HEK293 (cell line): Measurements from ENCODE around the gene ARG2.

Experiments used
- CTCF ChIA-PET: fragments of 350-600 bp; formaldehyde crosslinking; extraction: SDS; loops from one replicate; lab custom pipeline; 2021; ENCODE audit warnings: antibody characterized with exemption; lab: Yijun Ruan, JAX
- POLR2A ChIA-PET: fragments of 300-600 bp; formaldehyde crosslinking; extraction: SDS; loops from one replicate; lab custom pipeline; 2020; ENCODE audit warnings: antibody characterized with exemption, inconsistent platforms; lab: Yijun Ruan, JAX
- H3K27ac ChIP-seq: fragments of 200-500 bp; sonication (Bioruptor generic); 2 replicates; pipeline ENCODE4 v1.5.1; 2014; ENCODE audit warnings: low read depth, low read length, control low read depth, inconsistent platforms; ENCODE audit errors: extremely low read depth
- H3K36me3 ChIP-seq, 2 experiments: fragments of 200-500 bp in 1 of 2; sonication (Bioruptor generic) in 1 of 2; 1 replicate in 1 of 2; 2 replicates in 1 of 2; pipeline ENCODE4 v1.5.1; 2014 to 2017; ENCODE audit warnings: inconsistent platforms in 2 of 2, low read length in 2 of 2; ENCODE audit not compliant: control insufficient read depth in 2 of 2, insufficient read depth in 1 of 2
- H3K4me1 ChIP-seq: fragments of 200-500 bp; sonication (Bioruptor generic); 2 replicates; pipeline ENCODE4 v1.5.1; 2014; ENCODE audit warnings: mild to moderate bottlenecking, low read length, inconsistent platforms; ENCODE audit not compliant: control insufficient read depth, insufficient read depth
- H3K4me3 ChIP-seq: 2 replicates; pipeline ENCODE4 v1.5.1; 2011; ENCODE audit warnings: low read depth, mild to moderate bottlenecking, control low read depth, low read length, moderate library complexity
- H3K9me3 ChIP-seq: fragments of 200-500 bp; sonication (Bioruptor generic); 2 replicates; pipeline ENCODE4 v1.5.1; 2014; ENCODE audit warnings: low read depth, low read length, inconsistent platforms; ENCODE audit not compliant: control insufficient read depth, insufficient read depth
- HIC1 ChIP-seq: fragments of 450-650 bp; formaldehyde crosslinking; IDR thresholded peaks from 2 replicates; pipeline ENCODE4 v1.5.1; 2016; ENCODE audit warnings: missing biosample characterization, missing genetic modification characterization
- HOXA7 ChIP-seq: sonication (generic); formaldehyde crosslinking; IDR thresholded peaks from 2 replicates; pipeline ENCODE4 v1.8.1; 2022; ENCODE audit warnings: missing genetic modification reagents, borderline replicate concordance
- HOXD13 ChIP-seq: sonication (generic); formaldehyde crosslinking; IDR thresholded peaks from 2 replicates; pipeline ENCODE4 v1.8.0; 2022; ENCODE audit warnings: missing genetic modification reagents, borderline replicate concordance
- PRDM6 ChIP-seq: fragments of 450-650 bp; formaldehyde crosslinking; IDR thresholded peaks from 2 replicates; pipeline ENCODE4 v1.5.1; 2017; ENCODE audit warnings: missing biosample characterization, missing genetic modification characterization
- YY2 ChIP-seq: fragments of 450-650 bp; formaldehyde crosslinking; IDR thresholded peaks from 2 replicates; pipeline ENCODE4 v1.5.1; 2016; ENCODE audit warnings: missing biosample characterization, missing genetic modification characterization
- ZBTB48 ChIP-seq: fragments of 450-650 bp; formaldehyde crosslinking; IDR thresholded peaks from 2 replicates; pipeline ENCODE4 v1.5.1; 2016; ENCODE audit warnings: missing biosample characterization, missing genetic modification characterization
- ZBTB49 ChIP-seq: fragments of 450-650 bp; formaldehyde crosslinking; IDR thresholded peaks from 2 replicates; pipeline ENCODE4 v1.5.1; 2016; ENCODE audit warnings: missing biosample characterization, missing genetic modification characterization, low read depth
- ZBTB8A ChIP-seq: fragments of 450-650 bp; formaldehyde crosslinking; IDR thresholded peaks from 2 replicates; pipeline ENCODE4 v1.5.1; 2016; ENCODE audit warnings: missing biosample characterization, missing genetic modification characterization
- ZIC2 ChIP-seq: fragments of 450-650 bp; formaldehyde crosslinking; IDR thresholded peaks from 2 replicates; pipeline ENCODE4 v1.5.1; 2016; ENCODE audit warnings: missing biosample characterization, missing genetic modification characterization
- ZNF112 ChIP-seq: fragments of 450-650 bp; formaldehyde crosslinking; IDR thresholded peaks from 2 replicates; pipeline ENCODE4 v1.5.0; 2017; ENCODE audit warnings: missing biosample characterization, missing genetic modification characterization
- ZNF133 ChIP-seq: fragments of 450-650 bp; formaldehyde crosslinking; IDR thresholded peaks from 2 replicates; pipeline ENCODE4 v1.5.1; 2016; ENCODE audit warnings: missing biosample characterization, missing genetic modification characterization
- ZNF138 ChIP-seq: fragments of 450-650 bp; formaldehyde crosslinking; IDR thresholded peaks from 2 replicates; pipeline ENCODE4 v1.5.1; 2016; ENCODE audit warnings: missing biosample characterization, missing genetic modification characterization, borderline replicate concordance
- ZNF16 ChIP-seq: fragments of 450-650 bp; formaldehyde crosslinking; IDR thresholded peaks from 2 replicates; pipeline ENCODE4 v1.5.1; 2016; ENCODE audit warnings: low read depth, missing biosample characterization, missing genetic modification characterization
- ZNF19 ChIP-seq: fragments of 450-650 bp; formaldehyde crosslinking; IDR thresholded peaks from 2 replicates; pipeline ENCODE4; 2016; ENCODE audit warnings: missing biosample characterization, missing genetic modification characterization, low read depth
- ZNF223 ChIP-seq: fragments of 450-650 bp; formaldehyde crosslinking; IDR thresholded peaks from 2 replicates; pipeline ENCODE4 v1.5.1; 2016; ENCODE audit warnings: missing biosample characterization, missing genetic modification characterization
- ZNF280C ChIP-seq: fragments of 450-650 bp; formaldehyde crosslinking; IDR thresholded peaks from 2 replicates; pipeline ENCODE4 v1.5.1; 2016; ENCODE audit warnings: missing biosample characterization, missing genetic modification characterization
- ZNF366 ChIP-seq: fragments of 450-650 bp; formaldehyde crosslinking; conservative IDR thresholded peaks from 2 replicates; pipeline ENCODE4 v1.5.1; 2016; ENCODE audit warnings: missing biosample characterization, missing genetic modification characterization
- ZNF416 ChIP-seq: fragments of 450-650 bp; formaldehyde crosslinking; IDR thresholded peaks from 2 replicates; pipeline ENCODE4 v1.5.1; 2016; ENCODE audit warnings: missing biosample characterization, missing genetic modification characterization
- ZNF488 ChIP-seq: fragments of 450-650 bp; formaldehyde crosslinking; IDR thresholded peaks from 2 replicates; pipeline ENCODE4 v1.5.1; 2016; ENCODE audit warnings: missing biosample characterization, missing genetic modification characterization
- ZNF621 ChIP-seq: fragments of 450-650 bp; formaldehyde crosslinking; IDR thresholded peaks from 2 replicates; pipeline ENCODE4 v1.5.1; 2017; ENCODE audit warnings: missing biosample characterization, missing genetic modification characterization
- ZNF658 ChIP-seq: fragments of 450-650 bp; formaldehyde crosslinking; IDR thresholded peaks from 2 replicates; pipeline ENCODE4; 2016; ENCODE audit warnings: missing biosample characterization, missing genetic modification characterization
- ZNF660 ChIP-seq: fragments of 450-650 bp; IDR thresholded peaks from 2 replicates; pipeline ENCODE4 v1.5.1; 2018; ENCODE audit warnings: missing biosample characterization, mild to moderate bottlenecking, missing genetic modification characterization
- ZNF76 ChIP-seq: fragments of 450-650 bp; formaldehyde crosslinking; IDR thresholded peaks from 2 replicates; pipeline ENCODE4; 2016; ENCODE audit warnings: low read depth, missing biosample characterization, missing genetic modification characterization, borderline replicate concordance
- ZNF785 ChIP-seq: fragments of 450-650 bp; formaldehyde crosslinking; IDR thresholded peaks from 2 replicates; pipeline ENCODE4 v1.5.1; 2016; ENCODE audit warnings: missing biosample characterization, missing genetic modification characterization
- ZNF791 ChIP-seq: fragments of 450-650 bp; formaldehyde crosslinking; IDR thresholded peaks from 2 replicates; pipeline ENCODE4 v1.5.1; 2016; ENCODE audit warnings: missing biosample characterization, missing genetic modification characterization
- ZSCAN30 ChIP-seq: fragments of 450-650 bp; IDR thresholded peaks from 2 replicates; pipeline ENCODE4 v1.5.1; 2018; ENCODE audit warnings: missing biosample characterization, mild to moderate bottlenecking, missing genetic modification characterization, moderate library complexity

Gene ARG2

GRCh38 chr14:67610491-67610890, 9.2 kb upstream of the ARG2 start:
- ChIA-PET POLR2A (interaction anchor here (1.4 kb wide), 1 partner anchor 10 kb away, joined by 6 read pairs; the partner anchor contains the start of gene PIGH), CTCF (interaction anchor here (0.8 to 3.3 kb wide), 2 partner anchors 10 to 84 kb away, joined by 3 to 15 read pairs; partner anchors contain the start of gene PIGH)
- no peaks in the 10 kb centered on the region for H3K36me3 ChIP-seq
- H3K27ac ChIP-seq = no peak overlapping the region
- TF ChIP-seq ZBTB8A (tag by site-specific recombination) = no peak
- no peak for TF ChIP-seq HOXA7 (CRISPR knock-in tag)
- no peak for TF ChIP-seq YY2 (tag by site-specific recombination)
- TF ChIP-seq ZNF112 (tag by site-specific recombination) = no peak
- no peak for TF ChIP-seq ZNF660 (tag by site-specific recombination)
- TF ChIP-seq ZNF138 (tag by site-specific recombination) = no peak
- no peak for TF ChIP-seq ZBTB49 (tag by site-specific recombination)
- TF ChIP-seq ZNF785 = no peak
- TF ChIP-seq ZNF280C (tag by site-specific recombination) = no peak
- TF ChIP-seq ZNF488 (tag by site-specific recombination) = no peak
- TF ChIP-seq ZNF19 (tag by site-specific recombination) = no peak
- TF ChIP-seq ZNF658 (tag by site-specific recombination) = no peak
- TF ChIP-seq ZBTB48 (tag by site-specific recombination) = no peak
- H3K4me3 ChIP-seq = no peak overlapping the region
- H3K9me3 ChIP-seq = no peaks in the 10 kb centered on the region
- H3K4me1 ChIP-seq = no peaks in the 10 kb centered on the region

- CTCF ChIA-PET = interaction anchor here (0.6 to 3.9 kb wide), 24 partner anchors 9 to 881 kb away, joined by 3 to 47 read pairs (median 3); partner anchors contain the start of genes ATP6V1D and EIF2S1
- Histone ChIP-seq H3K27ac (no peak overlapping the region), H3K4me3 (no peak overlapping the region), H3K36me3 (no peaks in the 10 kb centered on the region), H3K9me3 (no peaks in the 10 kb centered on the region), H3K4me1 (peaks cover 13% of the 10 kb centered on the region)
- POLR2A ChIA-PET = interaction anchor here (0.6 to 1.2 kb wide), 4 partner anchors 48 to 579 kb away, joined by 3 to 5 read pairs (median 4); partner anchors contain the start of gene RDH11
- TF ChIP-seq ZNF416 (no peak), ZNF791 (tag by site-specific recombination) (no peak), ZNF488 (tag by site-specific recombination) (no peak), ZNF621 (tag by site-specific recombination) (no peak), ZNF76 (tag by site-specific recombination) (no peak), ZNF223 (tag by site-specific recombination) (no peak), ZNF133 (tag by site-specific recombination) (no peak), PRDM6 (tag by site-specific recombination) (peak; percentile 84), ZIC2 (tag by site-specific recombination) (no peak), HOXD13 (CRISPR knock-in tag) (no peak), ZNF16 (tag by site-specific recombination) (no peak), ZNF366 (no peak), ZSCAN30 (tag by site-specific recombination) (peak; percentile 30; the same call in 1 of the 2 replicates), HIC1 (no peak)
Measured at GRCh38 chr14:67618617-67619063, 1.1 kb upstream of the ARG2 start.
